ENCODE results near the gene PPA1.
"Not testable (repeated sequence)": the region's sequence is repeated elsewhere in the genome, so short reads cannot be mapped to it uniquely, and the experiment has no call there.

PPA1 gene

DNA sequence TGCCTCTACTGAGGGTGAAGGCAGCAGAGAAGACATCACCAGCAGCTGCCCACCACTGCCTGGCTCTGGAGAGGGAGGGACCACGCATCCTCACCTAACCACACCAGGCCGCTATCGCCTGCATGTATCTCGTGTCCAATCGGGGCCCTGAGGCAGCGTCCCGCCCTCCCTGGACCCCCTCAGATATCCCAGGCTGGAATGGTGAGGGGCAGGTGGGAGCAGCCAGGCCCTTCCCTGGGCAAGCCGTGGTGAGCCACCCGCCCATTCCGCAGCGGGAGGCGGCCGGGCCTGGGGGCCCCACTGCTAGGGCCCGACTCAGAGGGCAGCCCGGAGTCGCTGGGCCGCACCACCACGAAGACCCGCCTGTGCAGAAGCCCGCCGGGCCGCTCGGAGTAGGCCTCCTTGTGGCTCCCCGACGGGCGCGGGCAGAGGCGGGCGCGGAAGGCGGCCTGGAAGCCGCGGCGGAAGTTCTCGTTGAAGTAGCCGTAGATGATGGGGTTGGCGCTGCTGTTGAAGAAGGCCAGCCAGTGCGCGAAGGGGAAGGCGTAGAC is 21.6 kb upstream of the PPA1 start:
- no peak for DNase-seq (ENCODE audit: low spot score)

DNA sequence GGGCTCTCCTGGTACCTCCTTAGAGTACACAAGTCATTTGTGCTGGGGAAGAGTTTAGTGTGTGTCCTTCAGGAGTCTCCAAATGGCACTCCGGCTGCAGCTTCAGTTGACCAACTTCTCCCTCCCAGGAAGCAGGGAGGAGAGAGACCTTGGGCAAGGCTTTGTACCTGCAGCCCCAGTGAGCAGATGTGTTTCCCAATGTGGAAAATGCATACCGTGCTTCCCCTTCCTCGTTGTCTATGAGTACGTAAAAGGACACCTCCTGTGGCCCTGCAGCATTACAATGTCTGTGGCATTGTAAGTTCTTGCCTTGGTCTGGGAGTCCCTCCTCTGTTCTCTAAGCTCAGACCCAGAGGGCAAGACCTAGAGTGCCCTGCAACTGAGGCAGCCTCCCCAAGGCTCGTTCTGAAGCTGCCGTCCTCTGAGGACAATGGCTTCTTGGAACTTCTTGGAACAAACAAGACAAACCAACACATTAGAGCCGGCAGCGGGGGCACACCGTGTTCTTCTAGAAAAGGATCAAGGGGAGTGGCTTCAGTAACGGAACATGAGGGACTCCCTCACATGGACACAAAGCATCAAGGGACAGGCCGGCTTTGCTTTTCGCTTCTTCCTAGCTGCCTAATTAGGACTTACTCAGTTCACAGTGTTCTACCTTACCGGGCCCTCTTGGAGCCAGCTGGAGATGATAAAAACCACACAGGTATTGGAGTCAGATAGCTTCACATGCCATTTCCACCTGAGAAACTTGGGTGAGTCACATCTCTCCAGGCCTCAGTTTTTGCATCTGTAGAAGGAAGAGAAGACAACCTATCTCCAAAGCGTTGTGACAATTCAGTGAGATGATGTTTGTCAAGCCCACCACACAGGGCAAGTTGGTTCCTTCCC is 20.9 kb upstream of the PPA1 start:
- DNase-seq (ENCODE audit: low spot score), result no peak

DNA sequence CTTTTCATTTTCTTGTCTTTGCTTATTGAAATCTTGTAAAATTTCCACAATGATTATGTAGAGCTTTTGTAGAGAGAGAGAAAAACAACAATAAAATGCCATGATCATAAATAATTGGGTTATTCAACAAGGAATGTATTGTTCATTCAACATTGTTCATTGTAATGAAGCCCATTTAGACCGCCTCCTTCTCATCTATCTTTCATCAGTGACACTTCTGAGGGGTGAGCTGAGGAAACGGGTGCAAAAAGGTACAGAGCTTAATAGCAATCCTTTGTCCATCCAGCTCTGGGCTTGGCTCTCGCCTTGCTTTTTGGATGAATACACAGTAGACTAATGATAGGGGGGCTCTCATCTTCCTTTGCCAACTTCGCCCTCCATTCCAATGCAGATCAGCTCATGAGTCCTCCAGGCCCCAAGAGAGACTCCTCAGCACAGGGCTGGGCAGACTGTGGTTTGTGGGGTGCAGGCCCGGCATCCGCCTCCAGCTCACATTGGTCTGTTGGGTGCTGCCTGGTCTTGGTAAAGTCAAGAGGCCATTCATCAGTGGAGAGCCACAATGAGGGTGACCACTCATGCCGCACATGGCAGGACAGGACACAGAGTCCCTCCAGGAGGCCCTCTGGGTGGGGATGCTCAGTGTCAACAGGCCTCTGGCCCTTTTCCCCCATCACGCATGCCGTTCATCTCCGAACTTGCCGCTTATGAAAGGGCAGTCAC is 17.9 kb upstream of the PPA1 start:
- DNase-seq (ENCODE audit: low spot score), result peak; percentile 92

DNA sequence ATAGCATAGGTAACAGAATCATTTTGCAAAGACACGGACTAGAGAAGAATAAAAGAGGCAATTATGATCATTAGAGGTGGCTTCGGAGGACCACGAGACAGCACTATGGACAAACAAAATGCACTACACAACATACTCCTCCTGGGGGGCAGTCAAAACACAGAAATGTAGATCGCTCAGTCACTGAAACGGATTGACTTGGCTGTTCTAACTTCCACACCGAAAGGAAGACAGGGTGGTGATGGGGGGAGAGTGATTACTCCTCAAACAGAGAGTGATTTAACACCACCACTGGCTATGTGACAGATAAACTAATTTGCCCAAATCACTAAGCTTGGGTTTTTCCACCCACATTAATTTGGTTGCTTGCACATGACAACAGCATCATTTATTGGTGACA is 14.1 kb upstream of the PPA1 start:
- DNase-seq (ENCODE audit: low spot score), result no peak

DNA sequence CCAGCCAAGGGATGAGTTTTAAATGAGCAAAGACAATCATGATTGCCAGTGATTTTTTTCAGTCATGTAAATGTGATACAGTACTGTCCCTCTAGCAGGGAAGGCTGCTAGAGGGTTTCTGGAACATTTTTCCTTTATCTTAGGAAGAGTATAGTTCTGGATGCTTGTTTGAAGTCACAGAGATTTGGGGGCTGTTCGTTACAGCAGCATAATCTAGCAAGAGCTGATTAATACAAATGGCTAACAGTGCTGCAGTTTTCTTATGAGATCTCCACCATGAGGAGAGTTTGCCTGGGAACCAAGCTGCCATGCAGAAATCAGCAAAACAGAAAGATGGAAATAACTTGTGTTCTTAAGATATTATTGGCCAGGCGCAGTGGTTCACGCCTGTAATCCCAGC is 7.9 kb upstream of the PPA1 start:
- no peak for DNase-seq (ENCODE audit: low spot score)

DNA sequence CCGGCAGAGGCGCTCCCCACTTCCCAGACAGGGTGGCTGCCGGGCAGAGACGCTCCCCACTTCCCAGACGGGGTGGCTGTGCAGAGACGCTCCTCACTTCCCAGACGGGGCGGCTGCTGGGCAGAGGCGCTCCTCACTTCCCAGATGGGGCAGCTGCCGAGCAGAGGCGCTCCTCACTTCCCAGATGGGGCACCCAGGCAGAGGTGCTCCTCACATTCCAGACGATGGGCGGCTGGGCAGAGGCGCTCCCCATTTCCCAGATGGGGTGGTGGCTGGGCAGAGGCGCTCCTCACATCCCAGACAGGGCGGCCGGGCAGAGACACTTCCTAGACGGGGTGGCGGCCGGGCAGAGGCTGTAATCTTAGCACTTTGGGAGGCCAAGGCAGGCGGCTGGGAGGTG is 6.8 kb upstream of the PPA1 start:
- DNase-seq (ENCODE audit: low spot score), result not testable (repeated sequence)

DNA sequence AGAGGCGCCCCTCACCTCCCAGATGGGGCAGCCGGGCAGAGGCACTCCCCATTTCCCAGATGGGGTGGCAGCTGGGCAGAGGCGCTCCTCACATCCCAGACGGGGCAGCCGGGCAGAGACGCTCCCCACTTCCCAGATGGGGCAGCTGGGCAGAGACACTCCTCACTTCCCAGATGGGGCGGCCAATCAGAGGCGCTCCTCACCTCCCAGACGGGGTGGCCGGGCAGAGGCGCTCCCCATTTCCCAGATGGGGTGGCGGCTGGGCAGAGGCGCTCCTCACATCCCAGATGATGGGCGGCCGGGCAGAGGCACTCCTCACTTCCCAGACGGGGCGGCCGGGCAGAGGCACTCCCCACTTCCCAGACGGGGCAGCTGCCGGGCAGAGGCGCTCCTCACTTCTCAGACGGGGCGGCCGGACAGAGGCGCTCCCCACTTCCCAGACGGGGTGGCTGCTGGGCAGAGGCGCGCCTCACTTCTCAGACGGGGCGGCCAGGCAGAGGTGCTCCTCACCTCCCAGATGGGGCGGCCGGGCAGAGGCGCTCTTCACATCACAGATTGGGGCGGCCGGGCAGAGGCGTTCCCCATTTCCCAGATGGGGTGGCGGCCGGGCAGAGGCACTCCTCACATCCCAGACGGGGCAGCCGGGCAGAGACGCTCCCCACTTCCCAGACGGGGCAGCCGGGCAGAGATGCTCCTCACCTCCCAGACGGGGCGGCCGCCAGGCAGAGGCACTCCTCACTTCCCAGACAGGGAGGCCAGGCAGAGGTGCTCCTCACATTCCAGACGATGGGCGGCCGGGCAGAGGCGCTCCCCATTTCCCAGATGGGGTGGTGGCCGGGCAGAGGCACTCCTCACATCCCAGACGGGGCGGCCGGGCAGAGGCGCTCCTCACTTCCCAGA is 6.1 kb upstream of the PPA1 start:
- DNase-seq (ENCODE audit: low spot score), result not testable (repeated sequence)

DNA sequence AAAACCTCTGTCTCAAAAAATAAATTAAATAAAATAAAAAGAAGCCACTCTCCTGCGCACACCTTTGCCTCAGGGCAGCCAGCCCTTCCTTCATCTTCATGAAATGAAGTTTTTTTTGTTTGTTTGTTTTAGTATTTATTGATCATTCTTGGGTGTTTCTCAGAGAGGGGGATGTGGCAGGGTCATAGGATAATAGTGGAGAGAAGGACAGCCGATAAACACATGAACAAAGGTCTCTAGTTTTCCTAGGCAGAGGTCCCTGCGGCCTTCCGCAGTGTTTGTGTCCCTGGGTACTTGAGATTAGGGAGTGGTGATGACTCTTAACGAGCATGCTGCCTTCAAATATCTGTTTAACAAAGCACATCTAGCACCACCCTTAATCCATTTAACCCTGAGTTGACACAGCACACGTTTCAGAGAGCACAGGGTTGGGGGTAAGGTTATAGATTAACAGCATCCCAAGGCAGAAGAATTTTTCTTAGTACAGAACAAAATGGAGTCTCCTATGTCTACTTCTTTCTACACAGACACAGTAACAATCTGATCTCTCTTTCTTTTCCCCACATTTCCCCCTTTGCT is 4.8 kb upstream of the PPA1 start:
- DNase-seq (ENCODE audit: low spot score), result not testable (repeated sequence)

DNA sequence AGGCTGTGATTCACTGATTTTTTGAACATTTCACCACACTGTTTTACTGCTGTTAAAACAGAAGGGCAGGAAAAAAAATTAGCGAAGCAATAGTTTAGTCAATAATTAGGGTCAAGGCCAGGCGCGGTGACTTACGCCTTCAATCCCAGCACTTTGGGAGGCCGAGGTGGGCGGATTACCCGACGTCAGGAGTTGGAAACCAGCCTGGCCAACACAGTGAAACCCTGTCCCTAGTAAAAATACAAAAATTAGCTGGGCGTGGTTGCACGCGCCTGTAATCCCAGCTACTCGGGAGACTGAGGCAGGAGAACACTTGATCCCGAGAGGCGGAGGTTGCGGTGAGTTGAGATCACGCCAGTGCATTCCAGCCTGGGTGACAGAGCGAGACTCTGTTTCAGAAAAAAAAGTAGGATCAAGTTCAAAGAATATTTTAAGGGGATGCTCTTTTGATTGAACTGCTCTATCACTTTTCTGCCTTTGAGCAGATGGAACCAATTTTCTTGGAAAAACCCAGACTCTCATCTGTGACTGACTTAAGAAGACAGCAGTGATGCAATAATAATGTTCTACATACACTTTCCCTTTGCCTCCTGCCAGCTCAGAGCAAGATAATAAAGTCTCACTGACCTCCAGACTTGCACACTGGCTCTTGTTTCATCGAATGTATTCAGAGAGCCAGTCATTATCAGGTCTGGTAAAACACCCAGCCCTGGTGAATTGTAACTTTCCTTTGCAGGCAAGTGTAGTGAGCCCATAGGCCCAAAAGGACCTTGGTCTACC is 1.6 kb upstream of the PPA1 start:
- DNase-seq (ENCODE audit: low spot score), result no peak

DNA sequence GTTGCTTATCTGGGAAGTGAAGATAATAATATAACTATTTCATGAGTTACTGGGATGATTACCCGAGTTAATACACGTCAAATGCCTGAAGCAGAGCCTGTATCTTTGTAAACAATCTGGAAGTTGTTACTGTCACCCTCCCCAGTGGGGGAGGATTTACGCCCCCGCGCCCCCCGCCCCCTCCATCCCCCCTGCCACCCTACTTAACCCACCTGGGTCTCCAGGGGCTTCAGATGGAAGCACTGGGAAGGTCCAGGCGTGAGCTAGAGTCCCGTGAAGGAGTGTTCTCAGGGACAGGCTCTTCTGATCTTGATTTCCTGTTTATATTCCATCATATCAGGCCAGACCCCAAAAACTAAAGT is 691 bp upstream of the PPA1 start:
- no peak for DNase-seq (ENCODE audit: low spot score)

DNA sequence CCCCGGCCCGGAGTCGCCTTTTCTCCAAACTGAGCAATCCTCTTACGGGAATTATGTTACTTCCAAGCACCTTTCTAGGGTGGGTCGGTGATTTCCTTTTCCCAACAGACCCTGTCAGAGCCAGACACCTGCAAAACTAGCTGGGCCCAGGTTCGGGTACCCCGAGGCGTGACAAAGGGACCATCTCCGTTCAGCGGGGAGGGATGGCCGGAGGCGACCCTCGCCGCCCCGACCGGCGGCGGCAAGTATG is 445 bp downstream of the PPA1 start:
- no peak for DNase-seq (ENCODE audit: low spot score)

DNA sequence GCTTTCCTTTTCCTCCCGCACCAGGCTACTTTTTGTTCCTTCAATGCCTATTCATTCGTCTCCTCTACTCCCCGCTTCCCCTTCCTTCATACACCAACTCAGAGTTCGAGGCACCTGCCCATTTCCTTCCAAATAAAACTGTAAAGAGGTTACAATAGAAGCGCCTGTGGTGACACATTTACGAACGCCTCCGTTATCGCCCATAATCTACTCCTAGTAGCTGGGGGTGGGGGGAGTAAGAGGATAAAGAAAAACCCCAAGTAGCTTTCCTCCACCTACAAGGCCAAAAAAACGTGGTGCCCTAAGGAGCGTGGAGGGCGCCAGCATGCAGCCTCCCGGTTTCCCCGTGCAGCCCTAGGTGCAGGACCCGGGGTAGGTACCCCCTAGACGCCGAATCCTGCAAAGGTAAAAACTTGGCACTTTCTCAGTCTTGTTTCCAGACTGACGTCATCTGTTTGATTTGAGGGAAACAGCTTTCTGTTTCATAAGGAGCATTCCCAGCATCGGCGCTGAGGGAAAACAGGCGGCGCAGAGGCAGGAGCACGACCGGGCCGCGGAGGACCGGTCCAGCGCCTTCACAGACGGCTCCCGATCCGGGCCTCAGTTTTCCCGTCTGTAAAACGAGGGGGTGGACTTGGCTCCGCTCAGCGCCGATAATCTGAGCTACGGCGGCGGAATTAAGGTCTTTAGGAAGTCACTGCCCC is 922 bp downstream of the PPA1 start:
- no peak for DNase-seq (ENCODE audit: low spot score)

DNA sequence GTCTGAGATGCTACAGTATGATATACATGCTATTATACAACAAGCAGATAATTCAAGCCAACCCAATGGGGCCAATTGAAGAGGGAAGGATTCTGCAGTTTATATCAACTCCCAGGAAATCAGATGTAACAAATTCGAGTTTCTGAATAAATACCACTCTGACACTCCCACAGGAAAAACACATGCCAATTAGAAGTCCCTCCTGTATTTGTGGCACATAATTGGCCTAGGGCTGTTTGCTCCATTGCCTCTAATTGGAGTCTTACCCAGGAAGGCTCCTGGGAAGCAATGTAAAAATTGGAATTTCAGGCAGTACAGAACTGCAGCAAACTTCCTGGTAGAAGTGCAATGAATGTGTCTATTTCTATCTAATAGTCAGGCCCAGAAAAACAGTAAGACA is 4.7 kb downstream of the PPA1 start:
- DNase-seq (ENCODE audit: low spot score), result no peak

DNA sequence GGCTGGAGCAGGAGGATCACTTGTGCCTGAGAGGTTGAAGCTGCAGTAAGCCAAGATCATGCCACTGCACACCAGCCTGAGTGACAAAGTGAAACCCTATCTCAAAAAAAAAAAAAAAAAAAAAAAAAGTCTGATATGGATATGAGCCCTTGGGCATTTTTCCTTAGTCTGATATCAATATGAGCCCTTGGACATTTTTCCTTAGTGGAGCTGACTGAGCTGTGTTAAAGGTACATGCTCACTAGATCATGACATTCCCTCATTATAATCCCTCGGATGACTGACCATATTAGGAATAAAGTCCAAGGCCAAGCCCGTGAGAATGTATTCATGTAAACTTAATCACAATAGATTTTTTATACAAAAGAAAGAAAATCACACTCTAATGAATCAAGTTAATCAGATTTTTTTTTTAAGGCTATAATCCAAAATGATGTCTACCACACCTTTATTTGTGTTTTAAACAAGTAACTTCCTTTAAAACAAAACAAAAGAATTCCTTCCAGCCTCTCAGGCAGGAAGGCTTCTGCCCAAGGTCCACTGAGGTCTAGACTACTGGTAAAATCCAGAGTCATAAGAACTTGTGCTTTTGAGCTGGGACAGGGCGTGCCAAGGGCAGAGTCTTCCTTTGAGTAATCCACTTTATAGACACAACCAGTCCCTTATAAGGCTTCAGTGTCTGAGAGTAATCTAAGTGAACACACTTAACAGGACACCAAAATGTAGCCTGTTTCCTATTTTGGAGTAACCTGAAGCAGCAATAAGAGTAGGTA is 5.5 kb downstream of the PPA1 start:
- DNase-seq (ENCODE audit: low spot score), result no peak

DNA sequence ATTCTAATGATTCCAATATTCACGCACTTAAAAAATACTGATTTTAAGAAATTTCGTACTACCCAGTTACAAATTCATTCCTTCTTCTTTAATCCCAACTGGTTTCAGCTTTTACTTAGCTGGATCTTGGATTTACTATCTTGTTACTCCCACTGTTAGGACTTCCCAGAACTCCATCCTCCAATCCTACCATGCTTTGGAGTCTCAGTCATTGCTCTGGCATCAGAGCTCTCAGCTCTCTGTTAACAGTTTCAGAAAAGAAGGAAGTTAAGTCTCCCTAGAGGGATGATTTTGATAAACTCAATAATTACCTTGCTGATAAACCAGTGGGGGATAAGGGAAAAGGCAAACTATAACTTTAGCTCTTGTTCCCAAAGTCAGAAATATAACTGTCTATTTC is 9.5 kb downstream of the PPA1 start:
- no peak for DNase-seq (ENCODE audit: low spot score)

DNA sequence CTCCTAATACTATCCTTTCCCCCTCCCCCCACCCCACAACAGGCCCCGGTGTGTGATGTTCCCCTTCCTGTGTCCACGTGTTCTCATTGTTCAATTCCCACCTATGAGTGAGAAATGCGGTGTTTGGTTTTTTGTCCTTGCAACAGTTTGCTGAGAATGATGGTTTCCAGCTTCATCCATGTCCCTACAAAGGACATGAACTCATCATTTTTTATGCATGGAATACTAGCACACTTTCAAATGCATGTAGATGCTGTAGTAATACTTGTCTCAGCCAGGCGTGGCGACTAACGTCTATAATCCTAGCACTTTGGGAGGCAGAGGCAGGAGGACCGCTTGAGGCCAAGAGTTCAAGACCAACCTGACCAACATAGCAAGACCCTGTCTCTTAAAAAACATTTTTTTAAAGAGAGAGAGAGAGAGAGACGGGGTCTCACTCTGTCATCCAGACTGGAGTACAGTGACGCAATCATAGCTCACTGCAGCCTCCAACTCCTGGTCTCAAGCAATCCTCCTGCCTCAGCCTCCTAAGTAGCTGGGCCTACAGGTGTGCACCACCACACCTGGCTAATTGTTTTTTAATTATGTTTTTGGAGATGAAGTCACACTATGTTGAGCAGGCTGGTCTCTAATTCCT is 10.3 kb downstream of the PPA1 start:
- not testable (repeated sequence) for DNase-seq (ENCODE audit: low spot score)

DNA sequence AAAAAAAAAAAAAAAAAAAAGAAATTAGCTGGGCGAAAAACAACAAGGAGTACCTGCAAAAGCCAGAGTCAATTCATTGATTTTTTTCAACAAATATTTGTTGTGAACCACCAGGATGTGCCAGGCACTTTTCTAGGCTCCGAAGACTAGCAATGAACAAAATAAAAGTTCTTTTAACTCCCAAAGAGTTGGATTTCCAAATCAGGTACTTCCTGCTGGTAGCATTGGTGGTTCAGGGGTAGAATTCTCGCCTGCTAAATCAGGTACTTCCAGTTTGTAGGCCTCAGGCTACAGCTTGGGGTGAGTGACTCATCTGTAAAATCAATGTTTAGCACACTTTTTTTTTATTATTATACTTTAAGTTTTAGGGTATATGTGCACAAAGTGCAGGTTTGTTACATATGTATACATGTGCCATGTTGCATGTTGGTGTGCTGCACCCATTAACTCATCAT is 10.9 kb downstream of the PPA1 start:
- DNase-seq (ENCODE audit: low spot score), result no peak

DNA sequence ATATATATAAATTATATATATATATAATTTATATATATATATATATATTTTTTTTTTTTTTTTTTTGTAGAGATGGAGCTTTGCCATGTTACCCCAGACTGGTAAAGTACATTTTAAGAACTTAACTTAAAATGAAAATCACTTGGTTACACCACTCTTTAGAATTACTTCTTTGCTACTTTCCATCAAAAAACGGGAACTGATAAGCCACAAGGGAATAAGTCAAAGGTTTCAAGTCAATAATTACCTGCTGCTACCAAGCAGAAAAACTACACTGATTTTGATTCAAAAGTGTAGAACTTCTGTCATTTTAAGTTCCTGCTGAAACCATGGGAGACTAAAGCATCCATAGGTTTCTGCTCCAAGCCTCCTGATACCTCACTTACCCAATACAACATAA is 12.2 kb downstream of the PPA1 start:
- no peak for DNase-seq (ENCODE audit: low spot score)

DNA sequence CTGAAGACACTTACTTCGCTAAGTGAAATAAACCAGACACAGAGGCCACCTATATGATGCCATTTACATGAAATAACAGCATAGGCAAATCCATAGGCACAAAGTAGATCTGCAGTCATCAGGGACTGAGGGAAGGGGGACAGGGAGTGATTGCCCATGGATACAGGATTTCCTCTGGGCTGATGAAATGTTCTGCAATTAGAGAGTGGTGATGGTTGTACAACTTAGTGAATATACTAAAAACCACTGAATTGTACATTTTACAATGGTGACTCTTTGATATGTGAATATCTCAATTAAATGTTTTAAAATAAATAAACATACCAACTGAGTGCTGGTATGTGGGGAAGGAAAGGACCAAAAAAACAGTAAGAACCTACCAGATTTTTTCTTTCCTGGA is 20.4 kb downstream of the PPA1 start:
- no peak for DNase-seq (ENCODE audit: low spot score)
